ENCODE results near the gene RBM47. TPM values are rescaled to one million over a fixed set of nuclear protein-coding genes. Genes with fewer than 3 reads are reported as not detected.
A peak's percentile ranks its signal among the peaks of the same experiment; 100 is the strongest.

The RBM47 gene
- total RNA-seq, 6 donors from 2014 or later: 111 to 448 (median 149) TPM

GRCh38 chr4:40388239-40388638, 241.4 kb downstream of the RBM47 start:
- TF ChIP-seq POLR2A (IDR thresholded peaks at IDR 0.05): no peak
- no peak for TF ChIP-seq POLR2AphosphoS5 (IDR thresholded peaks at IDR 0.05)
- TF ChIP-seq EP300 (IDR thresholded peaks at IDR 0.05): no peak
- TF ChIP-seq, protein P1, sequence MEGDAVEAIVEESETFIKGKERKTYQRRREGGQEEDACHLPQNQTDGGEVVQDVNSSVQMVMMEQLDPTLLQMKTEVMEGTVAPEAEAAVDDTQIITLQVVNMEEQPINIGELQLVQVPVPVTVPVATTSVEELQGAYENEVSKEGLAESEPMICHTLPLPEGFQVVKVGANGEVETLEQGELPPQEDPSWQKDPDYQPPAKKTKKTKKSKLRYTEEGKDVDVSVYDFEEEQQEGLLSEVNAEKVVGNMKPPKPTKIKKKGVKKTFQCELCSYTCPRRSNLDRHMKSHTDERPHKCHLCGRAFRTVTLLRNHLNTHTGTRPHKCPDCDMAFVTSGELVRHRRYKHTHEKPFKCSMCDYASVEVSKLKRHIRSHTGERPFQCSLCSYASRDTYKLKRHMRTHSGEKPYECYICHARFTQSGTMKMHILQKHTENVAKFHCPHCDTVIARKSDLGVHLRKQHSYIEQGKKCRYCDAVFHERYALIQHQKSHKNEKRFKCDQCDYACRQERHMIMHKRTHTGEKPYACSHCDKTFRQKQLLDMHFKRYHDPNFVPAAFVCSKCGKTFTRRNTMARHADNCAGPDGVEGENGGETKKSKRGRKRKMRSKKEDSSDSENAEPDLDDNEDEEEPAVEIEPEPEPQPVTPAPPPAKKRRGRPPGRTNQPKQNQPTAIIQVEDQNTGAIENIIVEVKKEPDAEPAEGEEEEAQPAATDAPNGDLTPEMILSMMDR (IDR thresholded peaks at IDR 0.05): no peak
- Histone ChIP-seq H3K27me3 (no peaks in the 10 kb centered on the region), H3K4me3 (no peak overlapping the region), H3K4me1 (no peaks in the 10 kb centered on the region), H3K36me3 (no peaks in the 10 kb centered on the region), H3K27ac (no peak overlapping the region), H3K9me3 (no peaks in the 10 kb centered on the region)
- peak in 1 of 2 donors; percentile 29 for DNase-seq
- 54% methylated on average over 6 of the region's 6 CpGs for WGBS, 2 donors
- ATAC-seq (ENCODE audit: low FRiP score in 2 of 2): peak in 1 of 2 donors; percentile 36

DNA sequence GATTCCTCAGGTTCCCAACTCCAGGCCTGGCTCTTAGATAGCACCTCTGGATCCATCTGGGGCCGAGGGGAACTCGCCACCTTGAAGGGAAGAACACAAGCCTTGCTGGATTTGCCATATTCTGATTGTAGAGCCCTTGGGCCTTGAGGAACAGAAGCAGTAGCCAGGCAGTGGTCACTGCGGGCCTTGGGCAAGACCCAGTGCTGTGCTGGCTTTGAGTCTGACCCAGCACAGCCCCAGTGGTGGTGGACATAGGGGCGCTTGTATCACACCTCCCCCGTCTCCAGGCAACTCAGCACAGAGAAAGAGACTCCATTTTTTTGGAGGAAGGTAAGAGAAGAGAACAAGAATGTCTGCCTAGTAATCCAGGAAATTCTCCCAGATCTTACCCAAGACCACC, 249.0 kb downstream of the RBM47 start:
- TF ChIP-seq, protein P1 (IDR thresholded peaks at IDR 0.05): no peak
- no peak for TF ChIP-seq POLR2A (IDR thresholded peaks at IDR 0.05)
- TF ChIP-seq EP300 (IDR thresholded peaks at IDR 0.05): no peak
- no peak for TF ChIP-seq POLR2AphosphoS5 (IDR thresholded peaks at IDR 0.05)
- H3K4me3 ChIP-seq: no peak overlapping the region
- H3K27ac ChIP-seq: no peak overlapping the region
- no peak for ATAC-seq (ENCODE audit: low FRiP score in 2 of 2)
- no peaks in the 10 kb centered on the region for H3K4me1 ChIP-seq
- 72 to 93% methylated on average over 3 to 4 of the region's 5 CpGs for WGBS, 2 donors
- DNase-seq: no peak
- no peaks in the 10 kb centered on the region for H3K27me3 ChIP-seq
- no peaks in the 10 kb centered on the region for H3K36me3 ChIP-seq
- no peaks in the 10 kb centered on the region for H3K9me3 ChIP-seq

GRCh38 chr4:40379248-40379647, 250.4 kb downstream of the RBM47 start:
- no peak for DNase-seq
- ATAC-seq (ENCODE audit: low FRiP score in 2 of 2): no peak
- H3K27me3 ChIP-seq: no peaks in the 10 kb centered on the region
- no peaks in the 10 kb centered on the region for H3K9me3 ChIP-seq
- H3K4me3 ChIP-seq: no peak overlapping the region
- H3K36me3 ChIP-seq: no peaks in the 10 kb centered on the region
- 80 to 86% methylated on average over 1 to 2 of the region's 3 CpGs for WGBS, 2 donors
- TF ChIP-seq POLR2A (IDR thresholded peaks at IDR 0.05) (no peak), POLR2AphosphoS5 (IDR thresholded peaks at IDR 0.05) (no peak), EP300 (IDR thresholded peaks at IDR 0.05) (no peak)
- TF ChIP-seq, protein P1 (IDR thresholded peaks at IDR 0.05): no peak
- no peaks in the 10 kb centered on the region for H3K4me1 ChIP-seq
- no peak overlapping the region for H3K27ac ChIP-seq

DNA sequence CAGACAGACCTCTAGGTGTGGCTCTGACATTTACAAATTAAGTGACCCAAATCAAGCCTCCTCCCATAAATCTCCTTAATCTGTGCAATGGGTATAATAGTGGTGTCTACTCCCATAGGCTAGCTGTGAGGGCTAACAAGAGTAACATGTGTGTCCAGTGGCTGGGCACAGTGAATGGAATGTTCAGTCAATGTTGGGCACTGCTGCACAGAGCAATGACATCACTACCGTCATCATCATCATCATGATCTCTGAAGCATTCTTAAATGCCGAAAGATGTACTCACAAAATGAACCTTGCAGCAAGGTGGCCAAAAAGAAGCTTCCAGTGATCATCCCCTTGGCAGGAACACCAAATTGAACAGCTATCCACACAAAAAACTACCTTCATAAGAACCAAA, 251.0 kb downstream of the RBM47 start:
- no peaks in the 10 kb centered on the region for H3K36me3 ChIP-seq

More for the DNA sequence above, 251.0 kb downstream of the RBM47 start:
- Histone ChIP-seq H3K4me1 (no peaks in the 10 kb centered on the region), H3K9me3 (no peaks in the 10 kb centered on the region), H3K27me3 (no peaks in the 10 kb centered on the region), H3K27ac (no peak overlapping the region), H3K4me3 (no peak overlapping the region)
- ATAC-seq (ENCODE audit: low FRiP score in 2 of 2) (no peak), DNase-seq (no peak)
- WGBS, 2 donors: 45 to 47% methylated on average over 2 of the region's 2 CpGs
- no peak for TF ChIP-seq EP300 (IDR thresholded peaks at IDR 0.05)
- TF ChIP-seq POLR2AphosphoS5 (IDR thresholded peaks at IDR 0.05): no peak
- TF ChIP-seq POLR2A (IDR thresholded peaks at IDR 0.05): no peak
- TF ChIP-seq, protein P1 (IDR thresholded peaks at IDR 0.05): no peak
